ENCODE data around the gene DDX4.

DDX4 gene

DNA sequence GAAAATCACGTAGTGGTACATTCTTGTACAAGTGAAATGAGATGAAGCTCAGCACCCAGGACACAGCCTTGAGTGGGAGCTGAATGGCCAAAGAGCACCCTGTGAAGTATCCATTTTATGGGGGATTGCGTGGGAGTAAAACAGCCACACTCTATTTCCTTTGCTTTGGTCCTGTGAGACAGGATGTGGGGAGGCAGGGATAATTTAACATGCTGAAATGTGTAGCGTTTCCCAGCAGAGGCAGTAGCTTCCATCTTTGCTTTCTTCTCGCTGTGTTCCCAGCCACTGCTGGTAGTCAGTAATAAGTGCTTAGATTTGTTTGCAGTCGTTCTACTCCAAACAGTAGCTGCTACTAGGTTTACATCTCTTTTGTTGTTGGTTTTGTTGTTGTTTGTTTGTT lies 117.6 kb downstream of the DDX4 start:
- TF ChIP-seq, protein P1, sequence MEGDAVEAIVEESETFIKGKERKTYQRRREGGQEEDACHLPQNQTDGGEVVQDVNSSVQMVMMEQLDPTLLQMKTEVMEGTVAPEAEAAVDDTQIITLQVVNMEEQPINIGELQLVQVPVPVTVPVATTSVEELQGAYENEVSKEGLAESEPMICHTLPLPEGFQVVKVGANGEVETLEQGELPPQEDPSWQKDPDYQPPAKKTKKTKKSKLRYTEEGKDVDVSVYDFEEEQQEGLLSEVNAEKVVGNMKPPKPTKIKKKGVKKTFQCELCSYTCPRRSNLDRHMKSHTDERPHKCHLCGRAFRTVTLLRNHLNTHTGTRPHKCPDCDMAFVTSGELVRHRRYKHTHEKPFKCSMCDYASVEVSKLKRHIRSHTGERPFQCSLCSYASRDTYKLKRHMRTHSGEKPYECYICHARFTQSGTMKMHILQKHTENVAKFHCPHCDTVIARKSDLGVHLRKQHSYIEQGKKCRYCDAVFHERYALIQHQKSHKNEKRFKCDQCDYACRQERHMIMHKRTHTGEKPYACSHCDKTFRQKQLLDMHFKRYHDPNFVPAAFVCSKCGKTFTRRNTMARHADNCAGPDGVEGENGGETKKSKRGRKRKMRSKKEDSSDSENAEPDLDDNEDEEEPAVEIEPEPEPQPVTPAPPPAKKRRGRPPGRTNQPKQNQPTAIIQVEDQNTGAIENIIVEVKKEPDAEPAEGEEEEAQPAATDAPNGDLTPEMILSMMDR (IDR thresholded peaks at IDR 0.05): no peak

DNA sequence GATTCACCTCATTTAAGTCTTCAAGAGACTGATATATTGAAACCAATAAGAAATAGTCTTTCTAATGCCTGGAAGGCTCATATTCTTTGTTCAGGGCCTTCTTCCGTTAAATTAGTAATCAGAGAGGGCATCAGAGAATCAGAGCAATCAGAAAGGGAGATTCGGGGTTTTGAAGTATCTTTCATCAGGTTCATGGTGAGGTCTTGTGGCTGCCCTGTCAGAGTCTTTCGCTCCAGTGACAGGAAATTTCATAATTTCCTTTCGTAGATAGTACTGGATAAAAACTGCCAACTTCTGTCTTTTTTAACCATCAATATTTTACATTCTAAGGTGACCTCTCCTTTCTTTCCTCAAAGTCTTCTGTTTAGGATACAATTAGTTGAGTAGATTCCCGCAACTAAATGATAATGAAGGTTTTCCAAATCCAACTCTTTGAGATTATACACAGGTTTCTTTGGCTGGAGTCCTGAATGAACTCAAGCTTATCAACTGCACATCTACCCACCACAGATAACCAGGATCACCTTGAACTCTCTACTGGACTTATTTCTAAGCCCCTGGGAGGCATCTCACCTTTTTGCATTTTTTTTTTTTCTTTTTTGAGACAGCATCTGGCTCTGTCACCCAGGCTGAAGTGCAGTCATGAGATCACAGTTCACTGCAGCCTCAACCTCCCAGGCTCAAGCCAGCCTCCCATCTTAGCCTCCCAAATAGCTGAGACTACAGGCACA lies 118.8 kb downstream of the DDX4 start:
- TF ChIP-seq, protein P1 (IDR thresholded peaks at IDR 0.05): no peak

DNA sequence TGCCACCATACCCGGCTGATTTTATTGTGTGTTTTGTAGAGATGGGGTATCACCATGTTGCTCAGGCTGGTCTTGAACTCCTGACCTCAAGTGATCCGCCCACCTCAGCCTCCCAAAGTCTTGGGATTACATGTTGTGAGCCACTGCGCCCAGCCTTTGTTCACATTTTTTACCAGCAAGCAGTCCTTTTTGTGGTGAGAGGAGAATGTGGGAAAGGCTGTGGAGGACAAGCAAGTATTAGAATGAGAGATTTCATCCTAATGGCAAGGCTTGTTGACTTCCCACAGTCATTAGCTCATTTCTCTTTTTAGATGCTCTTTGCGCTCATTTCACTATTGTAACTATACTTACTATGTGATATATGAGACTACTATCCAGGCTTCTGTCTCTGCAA lies 119.4 kb downstream of the DDX4 start:
- TF ChIP-seq, protein P1 (IDR thresholded peaks at IDR 0.05): no peak

DNA sequence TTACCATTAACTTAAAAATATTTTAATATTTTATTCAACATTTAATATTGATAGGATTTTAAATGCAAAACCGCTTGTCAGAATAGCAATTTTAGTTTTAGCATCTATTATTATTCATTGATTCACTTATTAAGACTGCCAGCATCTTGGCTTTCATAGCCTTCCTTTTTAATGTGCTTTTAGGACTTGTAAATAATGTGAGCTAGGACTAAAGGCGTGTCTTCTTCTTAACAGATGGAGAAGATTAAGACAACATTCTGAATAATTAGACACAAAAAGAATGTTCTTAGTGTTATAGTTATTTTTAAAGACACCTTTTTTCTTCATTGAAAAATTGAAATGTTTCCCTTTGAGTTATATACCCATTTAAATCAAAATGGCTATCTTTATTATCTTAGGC lies 120.2 kb downstream of the DDX4 start:
- TF ChIP-seq, protein P1 (IDR thresholded peaks at IDR 0.05): no peak

DNA sequence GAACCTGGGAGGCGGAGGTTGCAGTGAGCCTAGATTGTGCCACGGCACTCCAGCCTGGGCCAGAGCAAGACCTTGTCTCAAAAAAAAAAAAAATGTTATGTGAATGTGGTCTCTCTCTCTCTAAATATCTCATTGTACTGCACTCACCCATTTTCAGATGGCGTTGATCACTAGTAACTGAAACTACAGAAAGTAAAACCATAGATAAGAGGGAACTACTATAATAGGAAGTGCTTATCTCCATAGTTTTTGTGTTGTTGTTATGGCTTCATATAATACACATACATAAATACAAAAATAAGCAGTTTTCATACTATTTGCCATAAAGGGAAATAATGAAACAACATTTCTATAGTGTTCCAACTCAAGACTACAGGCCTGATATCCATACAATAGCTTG lies 122.4 kb downstream of the DDX4 start:
- TF ChIP-seq, protein P1 (IDR thresholded peaks at IDR 0.05): no peak

DNA sequence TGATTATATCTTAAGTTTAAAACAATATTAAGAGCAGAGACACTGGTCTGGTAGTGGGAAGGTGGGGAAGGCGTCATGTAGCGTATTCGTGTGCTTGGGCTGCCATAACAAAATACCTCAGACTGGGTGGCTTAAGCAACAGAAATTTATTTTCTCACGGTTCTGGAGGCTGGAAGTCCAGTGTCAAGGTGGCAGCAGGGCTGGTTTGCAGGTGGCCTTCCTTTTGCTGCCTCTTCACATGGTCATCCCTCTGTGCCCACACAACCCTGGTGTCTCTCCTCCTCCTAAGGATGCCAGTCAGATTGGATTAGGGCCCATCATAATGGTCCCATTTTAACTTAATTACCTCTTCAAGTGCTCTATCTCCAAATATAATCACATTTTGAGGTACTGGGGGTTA lies 122.8 kb downstream of the DDX4 start:
- TF ChIP-seq, protein P1 (IDR thresholded peaks at IDR 0.05): no peak

DNA sequence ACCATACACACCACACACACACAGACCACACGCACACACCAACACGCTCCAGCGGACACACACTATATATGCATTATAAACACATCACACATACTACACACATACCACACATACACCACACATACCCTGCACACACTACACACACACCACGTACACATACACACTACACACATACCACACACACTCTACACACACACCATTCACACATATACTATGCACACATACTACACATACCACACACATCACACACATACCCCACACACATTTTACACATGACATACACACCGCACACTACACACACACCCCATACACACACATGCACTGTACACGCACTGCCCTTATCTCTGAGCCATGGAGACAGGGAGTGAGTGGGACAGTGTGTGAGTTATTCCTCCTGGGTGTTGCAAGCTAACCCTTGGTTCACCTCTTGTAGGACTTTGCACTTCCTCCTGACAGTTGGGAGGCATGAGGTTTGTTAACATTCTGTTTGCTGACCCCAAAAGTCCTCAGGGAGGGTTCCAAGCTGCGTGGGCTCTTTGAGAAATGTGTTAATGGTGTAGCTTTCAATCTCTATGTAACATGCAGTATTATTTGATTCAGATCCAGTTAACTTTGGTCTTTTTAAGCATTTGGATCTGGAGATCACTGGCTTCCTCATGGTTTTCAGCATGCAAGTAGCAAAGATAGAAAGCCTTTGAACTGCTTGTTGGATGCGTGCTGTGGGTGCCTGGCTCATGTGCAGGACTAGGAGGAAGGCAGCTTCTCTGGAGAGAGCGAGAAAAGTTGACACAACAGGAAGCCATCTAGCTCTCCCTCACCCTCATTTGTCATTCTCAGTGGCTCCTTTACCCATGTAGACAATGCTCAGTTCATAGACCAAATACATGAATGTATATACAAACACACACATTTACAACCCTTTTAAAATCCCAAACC lies 127.0 kb downstream of the DDX4 start:
- TF ChIP-seq, protein P1 (IDR thresholded peaks at IDR 0.05): no peak

Measured in LNCAP (cell line).